Stimulated activated CD8-positive, alpha-beta memory T cell treated with anti-CD3 and anti-CD28 coated beads, Interleukin-15, amount 100 ng/mL, for 48 hours (primary cell): ENCODE measurements around the gene MKKS.
A peak's percentile ranks its signal among the peaks of the same experiment; 100 is the strongest.
"Not testable (repeated sequence)": the region's sequence is repeated elsewhere in the genome, so short reads cannot be mapped to it uniquely, and the experiment has no call there.

Experiments
- DNase-seq, 2 donors: peaks; one replicate each; pipeline ENCODE4 v3.0.0-alpha.2; 2020; ENCODE audit warnings: low read depth in 2 of 2

Gene MKKS

GRCh38 chr20:10448270-10449156, 14.5 kb upstream of the MKKS start:
- no peak for DNase-seq

- DNase-seq: peak in 1 of 2 donors; percentile 32
Measured at GRCh38 chr20:10447028-10447427, 13.0 kb upstream of the MKKS start.

DNA sequence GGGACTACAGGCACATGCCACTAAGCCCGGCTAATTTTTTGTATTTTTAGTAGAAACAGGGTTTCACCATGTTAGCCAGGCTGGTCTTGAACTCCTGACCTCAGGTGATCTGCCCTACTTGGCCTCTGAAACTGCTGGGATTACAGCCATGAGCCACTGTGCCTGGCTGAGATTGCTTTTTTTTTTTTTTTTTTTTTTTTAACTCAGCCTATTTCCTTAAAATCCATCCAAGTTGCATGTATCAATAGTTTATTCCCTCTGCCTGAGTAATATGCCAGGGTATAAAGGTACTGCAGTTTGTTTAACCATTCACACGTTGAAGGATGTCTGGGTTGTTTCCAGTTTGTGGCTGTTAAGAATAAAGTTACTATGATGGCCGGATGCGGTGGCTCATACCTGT, 11.7 kb upstream of the MKKS start:
- no peak for DNase-seq

- no peak for DNase-seq
Measured at GRCh38 chr20:10443936-10444335, 9.9 kb upstream of the MKKS start.

GRCh38 chr20:10438217-10438616, 4.2 kb upstream of the MKKS start:
- no peak for DNase-seq

DNA sequence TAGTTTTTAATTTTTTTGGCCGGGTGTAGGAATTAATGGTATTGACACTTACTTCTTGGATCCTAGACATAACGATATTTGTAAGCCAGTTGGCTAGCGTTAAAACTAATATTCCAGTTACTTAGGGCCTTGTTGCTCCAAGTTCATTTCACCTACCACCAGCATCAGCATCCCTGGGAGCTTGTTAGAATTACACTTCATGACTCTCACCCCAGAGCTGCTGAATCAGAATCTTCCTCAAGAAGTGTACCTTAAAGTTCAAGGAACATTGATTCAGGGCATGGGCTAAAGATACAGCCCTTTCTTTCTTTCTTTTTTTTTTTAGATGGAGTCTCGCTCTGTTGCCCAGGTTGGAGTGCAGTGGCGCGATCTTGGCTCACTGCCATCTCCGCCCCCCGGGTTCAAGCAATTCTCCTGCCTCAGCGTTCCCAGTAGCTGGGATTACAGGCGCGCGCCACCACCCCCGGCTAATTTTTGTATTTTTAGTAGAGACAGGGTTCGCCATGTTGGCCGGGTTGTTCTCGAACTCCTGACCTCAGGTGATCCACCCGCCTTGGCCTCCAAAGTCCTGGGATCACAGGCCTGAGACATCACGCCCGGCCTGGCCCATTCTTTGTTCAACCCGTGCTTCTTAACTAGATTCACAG, 2.2 kb upstream of the MKKS start:
- no peak for DNase-seq

GRCh38 chr20:10434832-10435812, 1.1 kb upstream of the MKKS start, which contains the start of gene SLX4IP:
Gene SLX4IP (plus strand): TSS chr20:10435305. CDS start chr20:10458205, 22,900 bp downstream.
- DNase-seq: peak; percentile 68 to 74

DNA sequence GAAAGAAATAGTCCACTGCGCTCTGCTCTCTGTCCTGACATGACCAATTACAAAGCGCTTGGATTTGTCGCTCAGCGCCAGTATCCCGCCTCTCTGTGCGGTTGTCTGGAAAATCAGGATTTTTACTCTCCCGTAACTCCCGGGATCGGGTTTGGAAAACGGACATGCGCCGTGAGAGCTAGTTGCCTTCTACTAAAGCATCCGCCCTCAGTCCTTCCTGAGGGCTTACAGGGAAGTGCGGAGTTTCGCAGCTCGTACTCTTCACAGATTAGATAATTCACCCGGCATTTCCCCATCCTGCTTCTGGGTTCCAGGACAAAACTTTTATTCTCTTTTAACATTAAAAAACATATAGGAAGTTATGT, 427 bp upstream of the MKKS start:
- peak; percentile 46 to 68 for DNase-seq

DNA sequence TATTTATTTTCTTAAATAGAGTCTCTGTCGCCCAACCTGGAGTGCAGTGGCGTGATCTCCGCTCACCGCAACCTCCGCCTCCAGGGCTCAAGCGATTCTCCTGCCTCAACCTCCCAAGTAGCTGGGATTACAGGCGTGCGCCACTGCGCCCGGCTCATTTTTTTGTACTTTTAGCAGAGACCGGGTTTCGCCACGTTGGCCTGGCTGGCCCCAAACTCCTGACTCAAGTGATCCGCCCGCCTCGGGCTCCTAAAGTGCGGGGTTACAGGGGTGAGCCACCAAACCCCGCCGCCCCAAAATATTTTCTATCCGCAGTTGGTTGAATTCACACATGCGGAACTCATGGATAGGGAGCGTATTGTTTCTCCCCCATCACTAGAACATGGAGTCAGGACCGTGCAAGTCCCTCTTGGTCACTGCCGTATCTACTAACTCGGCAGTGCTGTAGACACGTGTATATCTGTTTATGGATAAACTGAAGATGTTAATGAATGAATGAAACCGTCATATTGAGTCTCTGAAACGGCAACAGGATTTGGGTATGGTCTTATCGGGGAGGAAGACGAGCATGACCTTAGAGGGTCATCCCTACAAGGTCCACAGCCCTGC, 904 bp downstream of the MKKS start:
- no peak for DNase-seq

DNA sequence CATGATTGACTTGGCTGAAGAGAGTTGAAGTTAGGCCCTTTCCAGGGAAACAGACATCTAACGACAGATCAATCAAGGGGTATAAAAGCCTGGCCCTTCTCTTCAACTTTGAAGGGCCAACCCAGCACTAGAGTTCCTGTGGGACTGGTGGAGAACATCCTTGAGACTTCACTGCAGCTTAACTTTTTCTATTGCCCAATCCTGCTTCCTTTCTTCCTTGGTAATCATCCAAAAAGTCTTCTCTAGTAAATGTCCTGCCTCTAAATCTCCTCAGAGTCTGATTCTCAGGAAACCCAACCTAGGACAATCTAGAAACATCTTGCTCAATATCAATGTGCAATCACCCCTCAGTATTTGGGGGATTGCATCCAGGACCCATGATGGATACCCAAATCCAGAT, 1.9 kb downstream of the MKKS start:
- DNase-seq: no peak

DNA sequence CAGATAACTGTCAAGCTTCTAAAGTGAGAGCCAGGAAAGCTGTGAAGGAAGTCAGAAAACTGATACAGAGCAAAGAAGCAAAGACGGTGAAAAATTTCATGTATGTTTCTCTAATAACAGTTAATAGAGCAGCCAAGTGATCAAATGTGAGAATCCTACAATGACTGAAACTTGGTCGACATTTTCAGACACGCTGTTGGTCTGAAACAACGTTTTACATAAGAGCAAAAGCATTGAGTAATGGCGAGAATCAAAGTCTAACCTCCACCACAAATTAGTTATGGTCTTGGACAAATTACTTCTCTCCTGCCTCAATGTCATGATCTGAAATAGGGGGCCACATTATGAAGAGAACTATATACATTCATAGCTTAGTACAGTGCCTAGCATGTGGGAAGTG, 3.3 kb downstream of the MKKS start:
- DNase-seq: no peak

DNA sequence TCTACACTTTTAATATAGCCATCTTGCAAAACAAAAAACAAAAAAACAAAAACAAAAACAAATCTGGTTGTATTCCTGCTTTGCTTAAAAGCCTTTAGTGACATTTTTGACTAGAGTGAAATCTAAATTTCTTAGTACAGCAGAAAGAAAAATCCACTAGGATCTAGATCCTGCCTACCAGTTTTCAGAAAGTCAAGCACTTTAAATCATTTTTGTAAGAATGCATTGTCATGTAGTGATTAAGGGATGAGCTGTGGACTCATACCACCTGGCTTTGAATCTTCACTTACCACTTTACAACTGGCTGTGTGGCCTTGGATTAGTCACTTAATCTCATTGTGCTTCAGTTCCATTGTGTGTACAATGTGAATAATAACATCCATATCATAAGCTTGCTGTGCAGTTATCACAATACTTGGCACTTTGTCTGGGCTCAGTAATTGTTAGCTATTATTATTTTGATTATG, 4.0 kb downstream of the MKKS start:
- no peak for DNase-seq

DNA sequence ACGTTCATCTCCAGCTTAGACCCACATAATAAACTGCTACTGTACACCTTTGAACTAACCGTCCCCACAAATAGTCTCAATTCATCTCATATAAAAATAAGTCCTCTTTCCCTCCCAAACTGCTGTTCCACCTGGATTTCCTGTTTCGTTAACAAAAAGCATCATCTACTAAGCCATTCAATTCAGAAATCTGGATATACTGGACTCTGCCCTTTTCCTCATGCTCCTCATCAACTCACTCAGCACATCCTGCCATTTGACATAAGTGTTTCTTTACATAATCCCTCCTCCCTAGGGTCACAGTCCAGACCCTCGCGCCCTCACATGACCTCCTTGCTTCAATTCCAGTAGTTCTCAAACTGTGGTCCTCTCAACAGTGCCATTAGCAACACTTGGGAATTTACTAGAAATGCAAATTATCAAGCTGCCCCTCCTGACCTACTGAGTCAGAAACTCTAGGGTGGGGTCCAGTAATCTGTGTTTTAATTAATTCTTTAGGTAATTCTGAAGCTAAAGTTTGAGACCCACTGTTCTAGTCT, 4.5 kb downstream of the MKKS start:
- no peak for DNase-seq

GRCh38 chr20:10428008-10428407, 6.0 kb downstream of the MKKS start:
- no peak for DNase-seq

- no peak for DNase-seq
Measured at GRCh38 chr20:10427060-10427692, 6.8 kb downstream of the MKKS start.

DNA sequence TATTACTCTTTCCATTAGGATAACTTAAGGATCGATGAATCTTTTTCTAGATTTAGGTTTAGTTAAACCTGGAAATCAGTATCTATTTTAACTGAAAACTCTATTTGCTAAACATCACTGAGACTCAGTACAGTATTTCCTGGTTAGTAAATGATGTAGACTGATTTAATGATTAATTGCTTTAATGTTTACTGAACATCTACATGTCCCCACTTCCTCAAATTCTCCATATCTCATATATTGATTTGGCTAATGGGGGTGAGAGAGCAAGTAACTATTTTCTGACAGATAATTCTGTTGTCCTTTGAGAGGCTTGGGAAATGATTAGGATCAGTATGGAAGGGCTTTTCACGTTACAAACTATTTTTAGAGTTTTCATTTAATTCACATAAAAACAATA, 10.3 kb downstream of the MKKS start:
- DNase-seq: no peak

DNA sequence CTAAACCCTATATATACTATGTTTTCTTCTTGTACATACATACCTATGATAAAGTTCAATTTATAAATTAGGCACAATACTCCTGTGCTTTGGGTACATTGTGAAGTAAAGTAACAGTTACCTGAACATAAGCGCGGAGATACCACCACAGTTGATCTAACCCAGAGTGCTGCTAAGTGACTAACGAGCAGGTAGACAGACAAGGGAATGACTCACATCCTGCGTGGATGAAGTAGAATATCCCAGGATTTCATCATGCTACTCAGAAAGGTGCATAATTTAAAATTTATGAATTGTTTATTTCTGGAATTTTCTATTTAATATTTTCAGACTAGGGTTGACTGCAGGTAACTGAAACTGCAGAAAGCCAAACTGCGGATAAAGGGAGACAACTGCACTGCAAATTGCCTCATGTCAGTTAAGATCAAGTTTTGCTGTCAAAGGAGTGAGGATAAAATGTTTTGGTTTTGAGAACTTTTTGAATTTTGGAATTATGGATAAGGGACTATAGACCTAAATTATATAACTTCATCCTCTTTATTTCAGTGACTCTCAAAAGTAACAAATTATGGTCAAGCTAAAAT, 14.4 kb downstream of the MKKS start:
- no peak for DNase-seq

- DNase-seq: not testable (repeated sequence)
Measured at GRCh38 chr20:10417218-10417617, 16.8 kb downstream of the MKKS start.

DNA sequence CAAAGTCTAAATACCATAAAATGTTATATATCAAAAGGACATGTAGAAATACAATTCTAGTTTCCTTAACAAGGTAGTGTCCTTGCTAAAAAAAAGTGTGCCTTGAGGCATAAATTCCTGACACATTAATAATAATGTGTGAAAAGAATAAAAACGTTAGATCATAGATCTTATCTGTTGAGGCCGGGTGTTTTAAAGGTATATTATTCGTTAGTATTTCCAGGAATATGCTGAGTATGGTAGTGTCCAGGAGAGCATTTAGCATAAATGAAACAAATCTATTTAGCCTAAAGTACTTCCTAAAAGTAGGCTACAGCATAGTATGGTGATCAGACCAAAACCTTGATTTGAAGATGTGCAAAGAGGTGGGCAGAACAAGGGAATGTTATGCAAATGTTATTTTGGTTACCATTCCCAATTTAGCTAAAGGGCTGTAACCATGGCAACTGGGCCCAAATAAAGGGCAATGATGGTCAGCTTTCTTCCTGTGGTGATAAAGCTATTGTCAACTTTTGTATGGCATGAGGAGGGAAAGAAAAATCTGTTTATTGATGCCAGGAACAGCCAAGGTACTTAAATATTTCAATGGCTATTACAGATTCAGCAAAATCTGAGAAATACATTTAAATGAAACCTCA, 18.9 kb downstream of the MKKS start:
- no peak for DNase-seq
